Measurements from ENCODE around the gene OR51V1.

- TF ChIP-seq CTCF (IDR thresholded peaks at IDR 0.05 in 2 of 3, conservative IDR thresholded peaks at IDR 0.05 in 1 of 3; ENCODE audit: control insufficient read depth in 2 of 3, extremely low read depth in 1 of 3, insufficient read depth in 1 of 3, low read depth in 3 of 3, low read length in 3 of 3) (no peak), ASH2L (IDR thresholded peaks at IDR 0.05; ENCODE audit: borderline replicate concordance, low read depth) (no peak), EP300 (IDR thresholded peaks at IDR 0.05; ENCODE audit: borderline replicate concordance in 1 of 2, control insufficient read depth in 1 of 2, low read depth in 2 of 2, low read length in 2 of 2) (no peak), ATF7 (IDR thresholded peaks at IDR 0.05; ENCODE audit: low read depth) (no peak), FOXK2 (IDR thresholded peaks at IDR 0.05) (no peak)
Observed at GRCh38 chr11:5153574-5154431, 46.7 kb downstream of the OR51V1 start.
